Activated gamma-delta T cell treated with anti-CD3 and anti-CD28 coated beads, Interleukin-2, amount 50 U/mL, for 16 hours (primary cell): Measurements from ENCODE around the gene MAN1A2.
"Not testable (repeated sequence)": the region's sequence is repeated elsewhere in the genome, so short reads cannot be mapped to it uniquely, and the experiment has no call there.

ENCODE experiments used
- DNase-seq: peaks from one replicate; pipeline ENCODE4 v3.0.0-alpha.2; 2020; ENCODE audit warnings: low read depth

Gene MAN1A2

DNA sequence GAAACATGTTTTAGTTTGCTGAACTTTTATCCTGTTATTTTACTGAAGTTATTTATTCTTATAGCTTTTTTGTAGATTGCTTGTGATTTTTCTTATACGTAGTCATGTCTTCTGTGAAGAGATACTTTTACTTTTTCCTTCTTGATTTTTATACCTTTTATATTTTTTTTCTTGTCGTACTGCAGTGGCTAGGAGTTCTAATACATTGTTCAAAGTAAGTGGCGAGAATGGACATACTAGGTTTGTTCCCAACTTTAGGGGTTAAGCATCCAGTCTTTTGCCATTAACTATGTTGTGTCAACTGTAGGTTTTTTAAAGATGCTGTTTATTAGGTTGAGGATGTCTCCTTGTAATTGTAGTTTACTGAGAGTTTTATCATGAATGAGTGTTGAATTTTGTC is 36.3 kb downstream of the MAN1A2 start:
- DNase-seq, result no peak

DNA sequence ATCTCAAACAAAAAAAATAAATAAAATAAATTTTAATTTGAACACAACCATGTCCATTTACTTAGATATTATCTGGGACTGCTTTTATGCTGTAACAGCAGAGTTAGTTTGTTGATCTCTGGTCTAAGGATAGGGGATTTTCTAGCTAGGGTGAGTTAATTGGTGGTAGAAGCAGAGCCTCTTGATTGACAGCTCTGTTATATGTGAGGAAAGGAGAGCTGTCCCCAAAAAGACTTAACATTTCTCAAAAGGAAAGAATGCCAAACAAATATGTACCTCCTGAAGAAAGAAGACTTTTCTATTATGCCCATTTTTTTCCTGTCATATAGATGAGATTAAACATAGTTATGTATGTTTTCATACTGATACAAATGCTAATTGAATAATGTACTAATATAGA is 37.8 kb downstream of the MAN1A2 start:
- no peak for DNase-seq

DNA sequence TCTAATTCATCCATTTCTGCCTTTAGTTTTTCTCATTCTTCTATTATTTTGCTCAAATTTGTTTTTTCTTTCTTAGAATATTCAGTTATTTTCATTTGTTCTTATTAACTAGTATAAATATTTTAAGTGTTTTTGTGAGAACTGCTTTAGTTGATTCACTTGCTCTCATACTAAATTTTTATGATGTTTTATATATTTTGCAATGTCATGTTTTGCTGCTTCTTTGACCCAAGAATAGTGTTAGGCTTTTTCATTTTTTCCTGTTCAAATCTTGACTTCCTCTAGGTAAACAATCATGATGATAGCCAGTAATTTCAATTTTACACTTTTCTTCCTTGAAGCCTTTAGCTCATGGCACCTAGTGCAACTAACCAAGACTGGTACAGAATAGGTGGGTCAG is 45.2 kb downstream of the MAN1A2 start:
- DNase-seq, result no peak

DNA sequence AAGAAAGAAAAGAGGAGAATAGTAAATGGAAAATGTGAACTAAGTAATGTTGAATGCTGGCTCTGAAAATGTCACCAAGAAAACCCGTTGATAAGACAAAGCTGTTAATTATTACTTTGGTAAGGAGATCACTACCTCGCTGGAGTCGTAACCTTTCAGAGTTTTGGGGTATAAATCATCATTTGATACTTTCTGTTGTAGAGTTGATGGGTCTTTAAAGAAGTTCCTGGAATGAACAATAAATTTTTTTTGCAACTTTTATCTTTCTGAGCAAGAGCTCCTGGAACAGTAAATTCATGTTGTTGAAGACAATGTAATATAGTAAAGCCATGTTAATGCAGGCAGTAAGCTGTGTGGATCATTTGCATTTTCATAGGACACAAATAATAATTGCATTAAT is 46.2 kb downstream of the MAN1A2 start:
- no peak for DNase-seq

DNA sequence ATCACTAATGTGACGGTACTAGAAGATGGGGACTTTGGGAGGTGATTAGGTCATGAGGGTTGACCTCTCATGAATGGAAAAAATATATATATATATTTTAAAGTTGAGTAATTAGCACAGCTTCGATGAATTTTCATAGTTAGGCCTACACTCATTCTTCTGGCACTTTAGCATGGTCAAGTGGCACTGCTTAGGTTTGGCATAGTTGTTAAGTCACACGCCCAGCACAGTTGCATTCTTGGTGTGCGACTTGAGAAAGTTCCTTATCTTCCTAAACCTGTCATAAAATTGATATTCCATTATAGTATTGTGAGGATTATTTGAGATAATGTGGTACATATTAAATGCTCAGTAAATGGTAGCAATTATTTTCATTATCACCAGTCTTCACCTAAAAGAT is 47.7 kb downstream of the MAN1A2 start:
- DNase-seq, result no peak

DNA sequence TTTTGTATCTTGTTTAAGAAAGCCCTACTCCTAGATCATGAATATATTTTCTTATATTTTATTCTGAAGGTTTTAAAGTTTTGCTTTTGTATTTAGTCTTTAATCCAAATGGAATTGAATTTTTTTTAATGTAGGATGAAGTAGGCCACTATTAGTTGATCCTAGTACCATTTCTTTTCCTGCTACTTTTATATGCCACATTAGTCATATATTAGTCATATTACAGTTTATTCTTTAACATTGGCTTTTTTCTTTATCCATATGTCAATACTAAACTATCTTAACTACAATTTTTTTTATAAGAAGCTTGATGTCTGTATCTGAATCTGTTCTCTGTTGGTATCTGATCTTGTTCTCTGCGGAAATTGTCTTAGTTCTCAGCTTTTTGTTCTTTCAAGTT is 48.8 kb downstream of the MAN1A2 start:
- no peak for DNase-seq

DNA sequence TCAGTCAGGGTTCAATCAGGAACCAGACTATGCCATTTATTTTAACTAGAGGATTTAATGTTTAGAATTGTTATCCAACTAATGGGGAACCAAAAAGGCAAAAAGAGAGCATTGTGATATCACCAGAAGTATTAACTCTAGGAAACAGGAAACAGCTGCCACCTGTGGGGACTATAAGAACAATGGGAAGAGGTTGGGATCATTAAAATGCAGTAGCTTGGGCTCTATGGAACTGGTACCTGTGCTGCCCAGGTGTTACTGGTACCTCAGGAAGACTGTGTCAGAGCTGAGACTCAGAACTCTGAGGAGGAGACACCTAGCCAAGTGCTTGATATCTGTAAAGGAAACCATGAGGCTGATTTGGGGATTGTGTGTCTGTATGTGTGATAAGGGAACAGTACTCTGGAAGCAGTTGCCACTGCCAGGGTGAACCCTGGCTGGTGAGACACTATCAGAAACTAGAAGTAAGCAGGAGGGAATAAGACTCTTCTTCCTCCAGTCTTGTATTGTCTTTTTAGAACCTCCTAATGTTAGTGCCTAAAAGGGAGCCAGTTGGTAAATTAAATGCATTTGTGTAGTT is 49.4 kb downstream of the MAN1A2 start:
- DNase-seq, result no peak

DNA sequence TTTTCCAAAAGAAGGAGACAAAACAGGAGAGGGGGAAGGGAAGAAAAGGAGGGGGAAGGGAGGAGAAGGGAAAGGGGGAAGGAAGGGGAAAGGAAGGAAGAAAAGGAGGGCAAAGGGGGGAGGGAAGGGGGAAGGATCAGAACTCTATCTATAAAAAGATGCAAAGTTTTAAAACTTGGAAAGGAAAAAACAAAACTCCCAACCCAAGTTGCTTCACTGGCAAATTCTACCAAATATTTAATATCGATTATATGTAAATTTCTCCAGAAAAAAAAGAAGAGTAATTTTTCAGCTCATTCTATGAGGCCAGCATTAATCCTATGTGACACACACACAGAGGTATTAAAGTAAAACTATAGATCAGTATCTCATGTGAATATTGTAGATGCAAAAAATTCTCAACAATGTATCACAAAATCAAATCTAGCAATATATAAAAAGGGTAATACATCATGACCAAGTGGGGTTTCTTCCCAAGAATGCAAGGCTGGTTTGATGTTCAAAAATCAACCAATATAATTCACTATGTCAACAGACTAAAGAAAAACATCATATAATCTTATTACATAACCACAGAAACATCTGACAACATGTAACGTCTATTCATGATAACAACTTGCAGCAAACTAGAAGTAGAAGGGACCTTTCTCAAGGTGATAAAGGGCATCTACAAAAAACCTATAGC is 57.9 kb downstream of the MAN1A2 start:
- no peak for DNase-seq

DNA sequence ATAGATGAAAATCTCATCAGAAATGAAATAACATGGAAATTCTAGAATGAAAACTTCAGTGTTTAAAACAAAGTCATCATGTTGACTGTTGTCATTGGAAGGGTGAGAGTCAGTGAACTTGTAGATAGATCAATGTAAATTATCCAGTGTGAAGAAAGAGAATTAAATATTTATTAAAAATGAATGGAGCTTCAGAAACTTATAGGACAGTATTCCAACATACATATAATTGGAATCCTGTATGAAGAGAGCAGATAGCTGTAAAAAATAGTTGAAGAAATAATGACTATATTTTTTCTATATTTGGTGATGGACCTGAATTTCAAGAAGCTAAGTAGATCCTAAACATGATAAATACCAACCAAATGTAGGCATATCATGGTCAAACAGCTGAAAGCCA is 60.0 kb downstream of the MAN1A2 start:
- DNase-seq, result no peak

DNA sequence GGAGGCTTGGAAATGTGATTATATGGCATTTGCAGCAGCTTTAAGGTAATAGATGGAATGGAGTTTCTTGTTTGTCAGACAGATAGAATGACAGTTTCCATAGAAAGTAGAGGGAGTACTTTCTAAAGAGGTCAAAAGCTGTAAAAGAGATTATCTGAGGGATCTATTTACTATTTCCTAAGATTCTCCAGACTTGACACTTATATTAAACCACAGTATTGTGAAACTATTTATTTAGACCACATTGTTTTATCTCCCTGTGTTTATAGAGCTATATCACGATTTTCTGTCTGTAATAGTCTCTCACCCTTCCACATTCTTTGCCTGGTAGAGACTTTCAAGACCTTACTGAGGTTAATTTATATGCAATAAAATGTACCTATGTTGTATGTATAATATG is 66.7 kb downstream of the MAN1A2 start:
- DNase-seq, result no peak

DNA sequence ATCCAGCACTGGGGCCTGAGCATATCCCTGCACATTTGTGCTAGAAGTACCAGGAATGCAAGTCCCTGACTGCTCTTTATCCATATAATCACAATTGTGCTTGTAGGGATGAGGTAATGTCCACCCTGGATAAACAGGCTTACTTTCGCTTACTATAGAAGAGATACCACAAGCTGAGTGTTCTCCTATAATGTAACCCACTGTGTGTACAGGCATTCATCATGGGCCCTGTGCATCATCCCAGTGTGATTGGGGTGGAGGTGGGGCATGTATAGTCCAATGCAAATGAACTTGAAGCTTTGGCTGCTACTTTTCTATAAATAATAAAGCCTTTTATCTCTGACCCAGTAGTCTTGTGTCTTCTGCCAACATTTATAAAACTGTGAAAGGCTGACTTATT is 69.3 kb downstream of the MAN1A2 start:
- DNase-seq, result no peak

DNA sequence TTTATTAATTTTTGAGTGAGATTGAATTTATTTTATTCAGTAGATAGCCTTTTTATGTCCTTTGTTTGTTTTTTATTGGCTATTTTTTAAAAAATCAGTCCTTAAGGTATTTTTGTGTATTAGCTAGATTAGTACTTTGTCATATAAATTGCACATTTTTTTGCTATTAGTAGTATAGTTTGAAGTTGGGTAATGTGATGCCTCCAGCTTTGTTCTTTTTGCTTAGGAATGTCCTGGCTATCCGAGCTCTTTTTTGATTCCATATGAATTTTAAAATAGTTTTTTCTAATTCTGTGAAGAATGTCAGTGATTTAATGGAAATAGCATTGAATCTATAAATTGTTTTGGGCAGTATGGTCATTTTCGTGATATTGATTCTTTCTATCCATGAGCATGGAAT is 80.4 kb downstream of the MAN1A2 start:
- no peak for DNase-seq

DNA sequence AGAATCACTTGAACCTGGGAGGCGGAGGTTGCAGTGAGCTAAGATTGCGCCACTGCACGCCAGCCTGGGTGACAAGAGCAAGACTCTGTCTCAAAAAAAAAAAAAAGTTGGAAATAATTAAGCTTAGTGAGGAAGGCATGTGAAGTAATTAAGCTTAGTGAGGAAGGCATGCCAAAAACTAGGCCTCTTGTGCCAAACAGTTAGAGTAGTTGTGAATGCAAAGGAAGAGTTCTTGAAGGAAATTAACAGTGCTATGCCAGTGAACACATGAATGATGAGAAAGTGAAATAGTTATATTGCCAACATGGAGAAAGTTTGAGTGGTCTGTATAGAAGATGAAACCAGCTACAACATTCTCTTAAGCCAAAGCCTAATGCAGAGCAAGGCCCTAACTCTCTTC is 85.0 kb downstream of the MAN1A2 start:
- DNase-seq, result no peak

DNA sequence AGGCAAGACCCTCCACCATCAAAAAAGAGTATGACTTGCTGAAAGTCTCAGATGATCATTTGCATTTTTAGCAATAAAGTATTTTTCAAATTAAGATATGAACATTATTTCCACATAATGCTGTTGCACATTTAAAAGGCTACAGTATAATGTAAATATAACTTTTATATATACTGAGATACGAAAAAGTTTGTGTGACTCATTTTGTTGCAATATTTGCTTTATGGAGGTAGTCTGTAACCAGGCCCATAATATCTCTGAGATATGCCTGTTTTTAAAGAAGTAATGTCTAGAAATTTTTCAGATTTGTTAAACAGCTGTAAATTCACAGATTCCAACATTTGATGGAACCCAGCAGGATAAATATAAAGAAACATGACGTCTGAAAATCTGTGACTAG is 86.7 kb downstream of the MAN1A2 start:
- no peak for DNase-seq

DNA sequence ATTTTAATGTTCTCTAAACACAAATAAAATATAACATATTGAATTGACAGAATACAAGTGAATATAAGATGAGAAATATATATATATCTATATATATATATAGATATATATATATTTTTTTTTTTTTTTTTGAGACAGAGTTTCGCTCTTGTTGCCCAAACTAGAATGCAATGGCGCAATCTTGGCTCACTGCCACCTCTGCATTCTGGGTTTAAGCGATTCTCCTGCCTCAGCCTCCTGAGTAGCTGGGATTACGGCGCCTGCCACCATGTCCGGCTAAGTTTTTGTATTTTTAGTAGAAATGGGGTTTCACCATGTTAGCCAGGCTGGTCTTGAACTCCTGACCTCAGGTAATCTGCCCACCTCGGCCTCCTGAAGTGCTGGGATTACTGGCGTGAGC is 91.2 kb downstream of the MAN1A2 start:
- not testable (repeated sequence) for DNase-seq

DNA sequence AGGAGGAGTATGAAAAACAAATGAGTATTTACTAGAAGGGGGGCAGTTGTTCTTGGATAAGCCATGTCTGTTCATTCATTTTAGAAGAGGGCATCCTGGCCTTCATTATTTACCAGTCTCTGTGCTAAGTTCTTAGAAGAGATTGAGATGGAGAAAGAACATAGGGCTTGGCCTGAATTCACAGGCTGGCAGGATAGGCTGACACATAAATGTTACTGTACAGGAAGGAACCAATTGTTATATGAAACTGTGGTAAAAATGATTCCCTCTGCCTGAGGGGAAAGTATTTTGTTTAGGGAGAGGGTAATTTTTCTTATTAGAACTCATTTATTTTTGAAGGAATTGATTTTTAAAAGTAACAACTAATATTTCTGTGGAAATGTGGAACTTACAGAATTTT is 99.5 kb downstream of the MAN1A2 start:
- DNase-seq, result no peak

DNA sequence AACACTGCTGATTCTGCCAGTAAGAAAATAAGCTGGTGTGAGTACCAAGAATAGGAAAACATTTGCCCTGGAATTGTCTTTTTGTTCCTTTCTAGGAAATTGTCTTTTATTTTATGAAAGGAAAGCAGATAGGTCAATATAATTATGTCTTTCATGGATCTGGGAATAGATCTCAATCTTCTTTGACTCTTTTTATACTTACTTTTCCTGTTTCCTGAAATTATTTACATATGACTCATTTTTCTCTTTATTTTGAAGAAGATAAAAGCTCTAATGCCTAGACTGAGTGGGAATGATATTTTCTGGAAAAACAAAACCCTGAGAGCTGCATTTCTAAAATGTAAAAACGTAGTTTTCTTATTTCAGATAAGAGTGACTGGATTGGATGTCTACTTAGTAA is 100.1 kb downstream of the MAN1A2 start:
- no peak for DNase-seq

DNA sequence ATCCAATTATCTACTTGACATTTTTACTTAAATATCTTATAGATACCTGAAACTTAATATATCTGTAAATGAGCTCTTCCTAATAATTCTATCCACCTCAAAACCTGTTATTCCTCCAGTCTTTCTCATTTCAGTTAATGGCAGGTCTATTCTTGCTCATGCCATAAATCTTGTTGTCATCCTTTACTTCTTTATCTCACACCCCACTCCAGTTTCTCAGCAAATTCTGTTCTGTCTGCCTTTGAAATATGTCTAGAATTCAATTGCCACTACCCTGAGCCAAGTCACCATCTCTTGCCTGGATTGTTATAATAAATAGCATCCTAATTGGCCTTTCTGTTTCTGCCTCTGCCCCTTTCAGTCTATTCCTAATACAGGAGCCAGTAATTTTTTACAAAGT is 105.8 kb downstream of the MAN1A2 start:
- DNase-seq, result no peak

DNA sequence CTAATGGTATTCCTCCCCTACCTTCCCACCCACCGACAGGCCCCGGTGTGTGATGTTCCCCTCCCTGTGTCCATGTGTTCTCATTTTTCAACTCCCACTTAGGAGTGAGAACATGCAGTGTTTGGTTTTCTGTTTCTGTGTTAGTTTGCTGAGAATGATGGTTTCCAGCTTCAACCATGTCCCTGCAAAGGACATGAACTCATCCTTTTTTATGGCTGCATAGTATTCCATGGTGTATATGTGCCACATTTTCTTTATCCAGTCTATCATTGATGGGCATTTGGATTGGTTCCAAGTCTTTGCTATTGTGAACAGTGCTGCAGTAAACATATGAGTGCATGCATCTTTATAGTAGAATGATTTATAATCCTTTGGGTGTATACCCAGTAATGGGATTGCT is 108.2 kb downstream of the MAN1A2 start:
- not testable (repeated sequence) for DNase-seq

DNA sequence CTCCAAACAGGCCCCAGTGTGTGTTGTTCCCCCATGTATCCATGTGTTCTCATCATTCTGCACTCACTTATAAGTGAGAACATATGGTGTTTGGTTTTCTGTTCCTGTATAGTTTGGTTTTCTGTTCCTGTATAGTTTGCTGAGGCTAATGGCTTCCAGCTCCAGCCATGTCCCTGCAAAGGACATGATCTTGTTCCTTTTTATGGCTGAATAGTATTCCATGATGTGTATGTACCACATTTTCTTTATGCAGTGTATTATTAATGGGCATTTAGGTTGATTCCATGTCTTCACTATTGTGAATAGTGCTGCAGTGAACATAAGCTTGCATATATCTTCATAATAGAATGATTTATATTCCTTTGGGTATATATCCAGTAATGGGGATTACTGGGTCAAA is 111.8 kb downstream of the MAN1A2 start:
- DNase-seq, result no peak

DNA sequence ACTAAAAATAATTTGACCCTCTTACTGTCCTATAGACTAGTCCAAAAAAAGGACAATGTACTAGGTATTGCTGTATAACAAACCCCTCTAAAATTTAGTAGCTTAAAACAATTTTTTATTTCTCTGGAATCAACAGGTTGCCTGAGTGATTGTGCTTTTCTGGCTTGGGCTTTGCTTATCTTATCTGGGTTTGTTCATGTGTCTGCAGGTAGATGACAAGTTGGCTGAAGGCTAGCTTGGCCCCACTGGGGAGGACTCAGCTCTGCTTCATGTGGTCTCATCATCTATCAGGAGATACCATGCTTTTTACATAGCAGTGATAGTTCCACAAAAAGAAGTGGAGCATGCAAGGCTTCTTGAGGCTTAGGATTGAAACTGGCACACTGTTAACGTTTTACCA is 114.2 kb downstream of the MAN1A2 start:
- DNase-seq, result no peak

DNA sequence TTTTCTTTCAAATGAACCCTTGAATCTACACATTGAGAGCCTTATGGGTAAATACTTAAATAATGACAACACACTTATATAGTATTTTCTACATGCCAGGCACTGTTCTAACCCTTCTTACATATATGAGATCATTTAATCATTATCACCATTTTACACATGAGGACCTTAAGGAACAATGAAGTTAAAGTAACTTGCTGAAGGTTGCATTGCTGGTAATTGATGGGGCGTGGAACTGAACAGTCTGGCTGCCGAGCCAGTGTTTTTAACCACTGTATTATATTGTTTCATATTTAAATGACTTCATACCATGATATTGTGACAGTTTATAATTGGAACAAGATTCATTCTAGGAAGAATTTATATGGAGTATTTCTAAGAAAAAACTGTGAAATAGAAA is 126.7 kb downstream of the MAN1A2 start:
- no peak for DNase-seq

DNA sequence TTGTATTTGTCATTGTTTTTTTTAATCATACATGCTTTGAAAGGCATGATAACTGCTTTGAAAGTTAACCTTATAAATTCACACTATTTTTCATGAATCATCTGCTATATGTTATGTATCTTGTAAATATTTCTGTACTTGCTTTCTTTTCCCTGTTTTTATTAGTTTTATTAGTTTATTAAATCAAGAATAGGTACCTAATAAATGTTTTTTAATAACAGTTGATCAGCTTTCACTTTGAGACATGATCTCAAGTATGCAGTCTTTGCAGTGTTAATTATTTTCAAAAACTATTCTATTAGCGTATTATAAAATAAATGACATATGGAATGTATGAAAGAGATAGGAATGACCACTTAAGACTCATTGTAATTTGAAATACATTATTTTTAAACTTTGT is 127.8 kb downstream of the MAN1A2 start:
- no peak for DNase-seq

DNA sequence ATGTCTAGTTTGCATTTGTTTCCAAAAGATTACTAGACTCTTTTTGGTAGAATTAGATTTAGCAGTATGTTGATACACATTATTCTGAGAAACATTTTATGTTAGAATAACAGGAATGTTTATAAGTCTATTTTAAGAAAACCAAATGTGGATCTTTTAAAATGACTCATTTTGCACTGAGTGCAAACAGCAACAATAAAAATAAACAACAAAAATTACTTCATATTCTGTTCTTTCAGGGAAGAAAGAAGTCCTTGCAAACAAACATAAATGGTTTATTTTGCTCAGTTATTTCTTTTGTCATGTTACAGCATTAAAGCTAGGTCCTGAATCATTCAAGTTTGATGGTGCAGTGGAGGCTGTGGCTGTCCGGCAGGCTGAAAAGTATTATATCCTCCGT is 131.8 kb downstream of the MAN1A2 start:
- DNase-seq, result no peak
